Measurements from ENCODE around the gene CMTM5. TPM values are rescaled to one million over a fixed set of nuclear protein-coding genes. Genes with fewer than 3 reads are reported as not detected.
"Not testable (repeated sequence)": the region's sequence is repeated elsewhere in the genome, so short reads cannot be mapped to it uniquely, and the experiment has no call there.

CMTM5 gene
- total RNA-seq, 2 donors from 2014 or later: 0.57 to 0.74 TPM

DNA sequence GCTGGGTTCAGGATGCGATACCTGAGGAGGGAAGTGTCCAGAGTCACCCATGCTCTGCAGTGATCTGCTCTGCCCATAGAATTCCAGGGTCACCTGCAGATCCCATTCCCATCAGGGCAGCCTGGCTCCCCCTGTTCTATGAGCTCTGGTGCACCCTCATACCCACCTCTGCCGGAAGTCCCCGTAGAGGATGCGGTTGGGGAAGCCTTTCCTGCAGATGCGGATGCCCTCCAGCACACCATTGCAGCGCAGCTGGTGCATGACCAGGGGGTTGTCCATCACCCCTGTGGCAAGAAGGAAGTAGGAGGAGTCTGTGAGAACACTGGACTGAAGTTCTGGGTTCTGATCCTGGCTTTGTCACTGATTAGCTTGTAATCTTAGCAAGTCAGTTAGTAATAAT, 49.0 kb downstream of the CMTM5 start:
- DNase-seq (ENCODE audit: low spot score); intact Hi-C loops (cut with DNase I): not testable (repeated sequence)

GRCh38 chr14:23428686-23429495, 52.0 kb downstream of the CMTM5 start:
- peak; percentile 45 for DNase-seq (ENCODE audit: low spot score)
- intact Hi-C loops (cut with DNase I): no loop called here

Small RNA genes within 50 kb of the gene (microRNA-seq; reads per million reads assigned to microRNA genes)
- gene MIR208A (ENCODE audit: borderline microRNAs expressed in 2 of 2) (0 to 19.4 reads per million in 2 donors), gene MIR208B (ENCODE audit: borderline microRNAs expressed in 2 of 2) (0 to 181 reads per million in 2 donors)

Other genes starting within 250 kb of the CMTM5 start
- gene SLC7A8, start 193.4 kb upstream of the CMTM5 start, total RNA-seq: 10 to 100 TPM; 17.4 to 31.0 TPM
- gene RNF212B, start 139.1 kb upstream of the CMTM5 start, total RNA-seq: not detected
- 1 to 10 TPM; 4.9 to 5.2 TPM for gene HOMEZ, start 90.9 kb upstream of the CMTM5 start, total RNA-seq
- gene PPP1R3E, start 74.2 kb upstream of the CMTM5 start, total RNA-seq: 1 to 10 TPM; 8.5 to 9.1 TPM
- gene BCL2L2, start 70.2 kb upstream of the CMTM5 start, total RNA-seq: 10 to 100 TPM; 65.6 to 81.7 TPM
- 10 to 100 TPM; 67.9 to 79.0 TPM for gene PABPN1, start 55.6 kb upstream of the CMTM5 start, total RNA-seq
- gene SLC22A17, start 24.2 kb upstream of the CMTM5 start, total RNA-seq: 10 to 100 TPM; 17.7 to 30.6 TPM
- 10 to 100 TPM; 19.4 to 20.2 TPM for gene EFS, start 11.9 kb upstream of the CMTM5 start, total RNA-seq
- not detected for gene IL25, start 4.2 kb upstream of the CMTM5 start, total RNA-seq
- 1 to 10 TPM in 1 of 2 donors, not detected in 1; 1.3 TPM for gene MYH6, start 31.2 kb downstream of the CMTM5 start, total RNA-seq
- not detected for gene MYH7, start 58.6 kb downstream of the CMTM5 start, total RNA-seq
- gene NGDN, start 92.7 kb downstream of the CMTM5 start, total RNA-seq: 10 to 100 TPM; 27.8 to 28.4 TPM
- gene ZFHX2, start 174.7 kb downstream of the CMTM5 start, total RNA-seq: 1 to 10 TPM; 2.3 to 2.4 TPM
- 10 to 100 TPM; 11.6 to 19.6 TPM for gene THTPA, start 179.2 kb downstream of the CMTM5 start, total RNA-seq
- gene AP1G2, start 190.7 kb downstream of the CMTM5 start, total RNA-seq: 10 to 100 TPM; 31.5 to 36.5 TPM
- 1 to 10 TPM; 4.3 to 5.6 TPM for gene JPH4, start 201.7 kb downstream of the CMTM5 start, total RNA-seq